Motor neuron (in vitro differentiated cells): ENCODE data around the gene AXIN1. TPM values are rescaled to one million over a fixed set of nuclear protein-coding genes. Genes with fewer than 3 reads are reported as not detected.
"Not testable (repeated sequence)": the region's sequence is repeated elsewhere in the genome, so short reads cannot be mapped to it uniquely, and the experiment has no call there.

ENCODE experiments used
- ATAC-seq, 8 experiments: fragments of 200-7000 bp; cut with Tn5 transposase; replicated peaks in 6 of 8; 2 replicates each; pipeline ENCODE4 v1.8.0; 2021; ENCODE audit warnings: mild to moderate bottlenecking in 8 of 8, moderate library complexity in 8 of 8
- H3K27ac ChIP-seq, 2 donors: fragments of 250-450 bp; sonication (Bioruptor Pico); 2 replicates each; pipeline ENCODE4 v1.9.0; 2021; ENCODE audit warnings: antibody characterized with exemption in 2 of 2, mild to moderate bottlenecking in 2 of 2, moderate library complexity in 1 of 2
- H3K4me1 ChIP-seq, 2 donors: fragments of 250-450 bp; sonication (Bioruptor Pico); replicated peaks in 1 of 2; 2 replicates each; pipeline ENCODE4 v1.6.1; 2021; ENCODE audit warnings: antibody characterized with exemption in 2 of 2, mild to moderate bottlenecking in 2 of 2, moderate library complexity in 1 of 2
- H3K4me3 ChIP-seq, 5 donors: fragments of 250-450 bp; sonication (Bioruptor Pico); 2 replicates each; pipeline ENCODE4 v1.9.0; 2021; ENCODE audit warnings: antibody characterized with exemption in 5 of 5, mild to moderate bottlenecking in 5 of 5, moderate library complexity in 4 of 5
- WGBS, 10 experiments: fragments of 450-650 bp; shearing (Covaris generic); methylation state at CpG; one replicate each; pipeline ENCODE4 v1.0.0; 2022; 5-methylcytosine and 5-hydroxymethylcytosine counted together
- in situ Hi-C, 9 experiments: fragments of 400-800 bp; cut with MboI; loops; one replicate each; pipeline ENCODE4 v1.15.0; 2021; ENCODE audit warnings: low sequenced_read_pairs in 9 of 9, low pct_unique_long_range_greater_than_20kb in 2 of 9; ENCODE audit not compliant: unreplicated experiment in 9 of 9
- total RNA-seq, 8 experiments: library from RNA; unstranded; fragments of 300-600 nt; gene quantifications; 2 replicates each; pipeline versions ENCODE4 v1.2.3 to v1.2.4, GENCODE V29; 2022

Gene AXIN1
- total RNA-seq, 8 experiments from 2014 or later, result 10.3 to 21.6 (median 15.9) TPM

GRCh38 chr16:363110-363765 lies 10.7 kb upstream of the AXIN1 start:
- Histone ChIP-seq H3K27ac (peak overlapping the region in 1 of 2 donors; percentile 59), H3K4me3 (no peak overlapping the region), H3K4me1 (peaks cover 8 to 18% of the 10 kb centered on the region in 2 donors)
- in situ Hi-C loops, result no loop called here
- WGBS, 10 experiments, result 60 to 71% methylated on average over 1 to 10 of the region's 20 CpGs; no CpG with 5 or more reads in 8 of the 10 experiments
- ATAC-seq, result peak in 6 of 8 experiments; percentile 3 to 28 (median 18)

GRCh38 chr16:362702-362999 lies 10.1 kb upstream of the AXIN1 start:
- 90% methylated on average over 2 of the region's 24 CpGs; no CpG with 5 or more reads in 9 of the 10 experiments for WGBS, 10 experiments
- in situ Hi-C loops, H3K4me3 ChIP-seq, H3K27ac ChIP-seq: not testable (repeated sequence)
- ATAC-seq, result peak in 3 of 8 experiments; percentile 2 to 5 (median 3)
- peaks cover 8 to 18% of the 10 kb centered on the region in 2 donors for H3K4me1 ChIP-seq

- in situ Hi-C loops, result no loop called here
- WGBS, 10 experiments, result 20 to 100% (median 26%) methylated on average over 1 to 5 of the region's 30 CpGs; no CpG with 5 or more reads in 6 of the 10 experiments
- Histone ChIP-seq H3K4me1 (peaks cover 8 to 18% of the 10 kb centered on the region in 2 donors), H3K4me3 (no peak overlapping the region), H3K27ac (no peak overlapping the region)
- peak; percentile 61 to 84 (median 70) for ATAC-seq
Observed at GRCh38 chr16:361872-362701, 9.6 kb upstream of the AXIN1 start.

GRCh38 chr16:361341-361871 lies 8.9 kb upstream of the AXIN1 start:
- Histone ChIP-seq H3K27ac (no peak overlapping the region), H3K4me1 (peaks cover 8 to 18% of the 10 kb centered on the region in 2 donors), H3K4me3 (peak overlapping the region in 1 of 5 donors; percentile 14)
- no peak for ATAC-seq
- in situ Hi-C loops, result no loop called here
- 54 to 100% (median 96%) methylated on average over 4 to 6 of the region's 30 CpGs; no CpG with 5 or more reads in 7 of the 10 experiments for WGBS, 10 experiments

- peaks cover 8 to 18% of the 10 kb centered on the region in 2 donors for H3K4me1 ChIP-seq
- 75 to 100% (median 89%) methylated on average over 2 to 15 of the region's 47 CpGs; no CpG with 5 or more reads in 3 of the 10 experiments for WGBS, 10 experiments
- in situ Hi-C loops, result no loop called here
Observed at GRCh38 chr16:360698-361336, 8.3 kb upstream of the AXIN1 start.

DNA sequence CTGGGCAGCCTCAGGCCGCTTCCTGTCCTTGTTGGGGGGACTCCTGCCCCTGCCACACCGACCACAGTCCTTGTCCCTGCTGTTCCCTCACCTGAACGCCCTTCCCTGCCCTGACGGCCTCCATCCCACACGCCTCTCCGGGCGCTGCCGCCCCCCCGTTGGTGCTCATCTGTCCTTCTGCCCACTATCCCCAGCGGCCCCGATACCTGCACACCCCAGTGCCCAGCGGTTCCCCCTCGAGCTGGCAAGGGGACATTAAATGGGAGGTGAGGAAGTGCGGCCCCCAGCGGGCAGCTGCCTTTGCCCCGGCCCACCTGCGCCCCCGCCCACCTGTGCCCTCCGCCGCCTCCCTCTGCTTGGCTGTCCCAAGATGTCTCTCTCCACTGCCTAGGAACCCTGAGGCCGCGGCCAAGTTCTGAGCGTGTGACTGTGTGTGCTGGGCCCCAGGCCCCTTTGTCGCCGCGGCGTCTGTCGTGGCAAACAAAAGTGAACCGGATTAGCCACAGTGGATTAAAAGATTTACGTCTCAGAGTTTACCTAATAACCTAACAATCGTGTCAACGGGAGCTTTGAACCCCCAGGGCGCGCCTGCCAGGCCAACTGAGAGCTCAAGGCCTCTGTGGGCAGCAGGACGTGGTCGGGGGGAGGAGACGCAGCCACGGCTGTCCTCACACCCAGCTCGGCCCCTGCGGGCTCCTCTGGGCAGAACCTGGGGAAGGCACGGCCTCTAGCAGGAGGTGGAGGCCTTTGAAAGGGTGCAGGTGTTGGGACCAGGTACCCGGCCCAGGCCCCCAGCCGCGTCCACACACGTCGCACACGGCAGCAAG lies 7.6 kb upstream of the AXIN1 start:
- peaks cover 8 to 18% of the 10 kb centered on the region in 2 donors for H3K4me1 ChIP-seq
- no peak overlapping the region for H3K27ac ChIP-seq
- no peak overlapping the region for H3K4me3 ChIP-seq
- 80 to 85% methylated on average over 3 to 6 of the region's 47 CpGs; no CpG with 5 or more reads in 8 of the 10 experiments for WGBS, 10 experiments
- ATAC-seq, result no peak
- in situ Hi-C loops, result no loop called here

More at GRCh38 chr16:360698-361336, 8.3 kb upstream of the AXIN1 start:
- peak overlapping the region in 1 of 5 donors; percentile 14 for H3K4me3 ChIP-seq
- H3K27ac ChIP-seq, result no peak overlapping the region
- ATAC-seq, result no peak

- peaks cover 8 to 11% of the 10 kb centered on the region in 2 donors for H3K4me1 ChIP-seq
- no peak overlapping the region for H3K4me3 ChIP-seq
- H3K27ac ChIP-seq, result no peak overlapping the region
- in situ Hi-C loops, result no loop called here
- ATAC-seq, result no peak
- 43 to 90% (median 79%) methylated on average over 2 to 8 of the region's 19 CpGs; no CpG with 5 or more reads in 6 of the 10 experiments for WGBS, 10 experiments
Observed at GRCh38 chr16:359067-359763, 6.7 kb upstream of the AXIN1 start.

DNA sequence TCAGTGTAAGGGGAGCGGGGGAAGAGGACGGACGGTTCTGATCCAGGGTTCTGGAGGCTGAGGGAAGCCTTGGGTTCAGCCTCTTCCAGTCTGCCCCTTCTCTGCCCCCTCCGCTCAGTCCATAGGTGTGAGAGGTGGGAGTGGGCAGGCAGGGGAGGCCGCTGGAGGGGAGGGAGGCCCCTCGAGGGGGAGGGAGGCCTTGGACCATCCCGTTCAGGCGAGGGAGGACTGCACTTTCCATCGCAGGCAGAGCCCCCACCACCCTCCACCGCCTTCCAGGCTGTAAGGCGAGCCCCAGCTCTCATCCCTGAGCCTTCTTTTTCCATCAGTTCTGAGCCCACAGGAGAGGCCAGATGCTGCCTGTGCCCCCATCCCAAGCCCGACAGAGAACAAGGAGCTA lies 4.2 kb upstream of the AXIN1 start:
- H3K4me3 ChIP-seq, result no peak overlapping the region
- ATAC-seq, result no peak
- no CpG with 5 or more reads among the region's 12 CpGs for WGBS, 10 experiments

DNA sequence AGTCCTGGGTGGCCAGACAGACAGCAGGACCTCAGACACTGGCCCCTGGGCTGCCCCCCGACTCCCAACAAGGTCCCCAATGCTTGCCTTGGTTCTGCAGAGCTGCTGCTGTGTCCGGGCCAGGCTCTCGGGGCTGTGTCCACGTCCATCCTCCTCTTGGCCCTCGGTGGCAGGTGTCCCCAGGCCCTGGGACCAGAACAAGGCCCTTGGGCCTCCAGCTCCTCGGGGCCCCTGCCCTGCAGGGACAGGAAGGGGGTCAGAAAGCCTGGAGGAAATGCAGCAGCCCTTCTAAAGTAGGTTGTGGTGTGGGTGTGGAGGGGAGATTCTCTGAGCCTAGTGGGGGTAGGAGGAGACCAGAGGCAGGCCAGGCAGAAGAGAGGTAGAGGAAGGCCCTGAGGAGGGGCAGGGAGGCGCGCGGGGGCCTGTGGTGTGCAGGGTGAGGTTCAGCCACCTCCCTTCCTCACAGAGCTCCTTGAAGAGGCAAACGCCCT lies 2.5 kb upstream of the AXIN1 start:
- Histone ChIP-seq H3K4me3 (no peak overlapping the region), H3K27ac (no peak overlapping the region), H3K4me1 (peaks cover 7 to 8% of the 10 kb centered on the region in 2 donors)
- ATAC-seq, result no peak
- in situ Hi-C loops, result no loop called here
- 80 to 100% (median 95%) methylated on average over 1 to 7 of the region's 10 CpGs; no CpG with 5 or more reads in 7 of the 10 experiments for WGBS, 10 experiments

More for the DNA sequence above, 4.2 kb upstream of the AXIN1 start:
- Histone ChIP-seq H3K4me1 (no peaks in the 10 kb centered on the region), H3K27ac (no peak overlapping the region)
- in situ Hi-C loops, result no loop called here

DNA sequence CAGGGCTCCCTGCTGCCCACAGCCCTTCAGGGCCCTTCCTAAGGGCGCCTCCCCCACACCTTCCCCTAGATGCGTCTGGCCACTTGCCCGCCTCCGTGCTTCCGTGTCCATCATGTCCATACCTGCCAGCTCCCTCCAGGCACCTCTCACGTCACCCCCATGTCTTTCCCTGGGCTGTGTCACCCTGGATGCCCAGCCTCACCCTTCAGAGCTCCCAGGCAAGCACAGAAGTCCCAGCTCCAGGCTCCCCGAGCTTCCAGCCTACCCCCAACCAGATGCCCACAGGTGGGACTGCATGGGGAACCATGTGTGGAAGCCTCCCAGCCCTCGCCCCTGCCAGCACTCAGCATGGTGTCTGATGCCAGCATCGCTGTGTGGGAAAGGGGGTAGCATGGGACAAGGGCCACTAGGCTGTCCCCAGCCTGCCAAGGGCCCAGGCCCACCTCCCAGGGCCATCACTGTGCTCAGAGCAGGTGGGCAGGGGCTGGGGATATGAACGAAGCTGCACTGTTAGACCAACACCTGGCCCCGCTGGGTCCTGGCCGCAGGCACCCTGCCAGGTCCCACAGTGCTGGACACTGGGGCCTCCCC lies 1.9 kb upstream of the AXIN1 start:
- Histone ChIP-seq H3K27ac (no peak overlapping the region), H3K4me3 (no peak overlapping the region), H3K4me1 (peaks cover 7 to 8% of the 10 kb centered on the region in 2 donors)
- in situ Hi-C loops, result no loop called here
- ATAC-seq, result no peak
- WGBS, 10 experiments, result 80 to 96% (median 80%) methylated on average over 1 to 5 of the region's 12 CpGs; no CpG with 5 or more reads in 7 of the 10 experiments
